Epidermal melanocyte (primary cell): ENCODE results near the gene GHRH.

ENCODE experiments used
- DNase-seq: peaks from one replicate; pipeline ENCODE4 v3.0.0; 2011; ENCODE audit warnings: low spot score; ENCODE audit not compliant: insufficient read length

Gene GHRH, protein sequence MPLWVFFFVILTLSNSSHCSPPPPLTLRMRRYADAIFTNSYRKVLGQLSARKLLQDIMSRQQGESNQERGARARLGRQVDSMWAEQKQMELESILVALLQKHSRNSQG

DNA sequence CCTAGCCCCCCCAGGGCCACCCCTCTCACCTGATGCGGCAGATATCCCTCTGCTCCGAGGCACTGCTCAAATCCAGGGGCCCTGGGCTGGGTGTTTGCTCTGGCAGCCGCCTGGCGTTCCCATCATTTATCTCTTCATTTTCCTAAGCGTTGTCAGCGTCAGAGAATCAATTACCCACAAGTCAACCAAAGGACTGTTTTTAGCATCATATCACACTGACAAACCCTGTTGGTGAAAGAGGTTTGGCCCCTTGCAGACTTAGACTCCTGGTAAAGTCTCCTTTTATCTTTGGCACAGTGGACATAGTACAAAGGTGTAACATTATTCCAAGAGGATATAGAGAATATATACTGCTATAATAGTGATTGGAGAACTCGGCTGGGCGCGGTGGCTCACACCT lies at the start of gene GHRH:
GHRH (minus strand) TSS at position 101 of the 400 bp plus-strand sequence. CDS start 4,925 bp downstream, outside the sequence.
- DNase-seq = no peak

DNA sequence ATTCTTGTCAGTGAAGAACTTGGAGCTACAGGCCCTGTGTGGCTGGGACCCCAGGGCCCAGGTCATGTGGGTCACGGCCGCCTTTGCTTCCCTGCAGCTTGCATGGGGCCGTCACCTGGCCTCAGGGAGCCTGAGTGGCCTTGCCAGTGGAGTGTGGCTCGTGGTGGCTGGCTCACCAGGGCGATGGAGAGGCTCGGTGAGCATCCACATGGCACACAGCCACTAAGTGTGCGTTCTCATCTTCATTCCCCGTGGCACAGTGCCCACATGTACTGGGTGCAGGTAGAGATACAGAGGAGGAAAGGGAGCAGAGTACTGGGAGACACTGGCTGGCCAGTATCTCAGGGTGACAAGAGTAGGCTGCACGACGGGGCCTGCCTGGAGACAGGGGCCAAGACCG lies 49.3 kb upstream of the GHRH start:
- no peak for DNase-seq

DNA sequence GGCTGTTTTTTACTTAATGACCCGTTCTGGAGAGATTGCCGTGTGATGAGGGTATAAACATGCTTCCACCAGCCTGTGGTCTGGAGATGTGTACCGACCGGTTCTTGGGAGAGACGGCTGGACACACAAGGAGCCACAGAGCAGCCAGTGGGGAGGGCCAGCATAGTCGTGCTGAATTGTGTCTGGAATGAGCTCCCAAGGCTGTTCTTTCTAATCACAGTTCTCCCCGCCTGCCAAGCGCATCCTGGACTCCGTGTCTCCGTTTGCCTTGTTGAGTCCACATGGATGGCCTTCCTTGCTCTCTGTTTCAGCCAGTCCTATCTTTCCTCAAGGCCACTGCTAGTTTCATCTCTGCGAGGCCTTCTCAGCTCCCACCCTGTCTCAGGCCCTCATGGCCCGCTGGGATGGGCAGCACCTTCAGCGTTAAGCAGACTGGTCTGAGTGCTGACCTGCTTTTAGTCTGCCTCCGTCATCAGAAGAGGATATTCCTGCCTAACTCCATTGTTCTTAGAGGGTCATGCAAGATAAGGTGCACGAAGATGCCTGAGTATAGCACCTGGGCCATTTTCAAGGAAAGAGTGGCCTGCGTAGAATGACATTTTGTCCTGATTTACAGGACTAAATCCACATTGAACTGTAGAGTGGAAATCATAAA lies 48.4 kb upstream of the GHRH start:
- DNase-seq = no peak

DNA sequence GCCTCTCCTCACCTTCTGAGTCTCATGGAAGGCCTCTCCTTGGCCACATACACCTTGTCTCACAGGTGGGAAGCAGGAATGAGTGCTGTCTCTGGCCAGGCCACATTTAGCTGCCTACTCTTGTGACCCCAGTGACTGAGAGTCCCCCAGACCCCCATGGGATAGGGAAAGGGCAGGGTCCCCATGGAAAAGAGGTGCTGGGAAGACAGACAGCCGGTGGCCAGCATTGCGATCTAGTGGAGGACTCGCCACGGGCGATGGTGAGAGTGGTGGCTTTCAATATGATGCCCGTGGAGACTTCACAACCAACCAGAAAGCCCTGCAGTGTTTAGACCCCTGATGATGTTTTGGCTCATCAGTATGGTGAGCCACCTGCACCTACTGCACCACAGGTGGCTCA lies 47.7 kb upstream of the GHRH start:
- no peak for DNase-seq

DNA sequence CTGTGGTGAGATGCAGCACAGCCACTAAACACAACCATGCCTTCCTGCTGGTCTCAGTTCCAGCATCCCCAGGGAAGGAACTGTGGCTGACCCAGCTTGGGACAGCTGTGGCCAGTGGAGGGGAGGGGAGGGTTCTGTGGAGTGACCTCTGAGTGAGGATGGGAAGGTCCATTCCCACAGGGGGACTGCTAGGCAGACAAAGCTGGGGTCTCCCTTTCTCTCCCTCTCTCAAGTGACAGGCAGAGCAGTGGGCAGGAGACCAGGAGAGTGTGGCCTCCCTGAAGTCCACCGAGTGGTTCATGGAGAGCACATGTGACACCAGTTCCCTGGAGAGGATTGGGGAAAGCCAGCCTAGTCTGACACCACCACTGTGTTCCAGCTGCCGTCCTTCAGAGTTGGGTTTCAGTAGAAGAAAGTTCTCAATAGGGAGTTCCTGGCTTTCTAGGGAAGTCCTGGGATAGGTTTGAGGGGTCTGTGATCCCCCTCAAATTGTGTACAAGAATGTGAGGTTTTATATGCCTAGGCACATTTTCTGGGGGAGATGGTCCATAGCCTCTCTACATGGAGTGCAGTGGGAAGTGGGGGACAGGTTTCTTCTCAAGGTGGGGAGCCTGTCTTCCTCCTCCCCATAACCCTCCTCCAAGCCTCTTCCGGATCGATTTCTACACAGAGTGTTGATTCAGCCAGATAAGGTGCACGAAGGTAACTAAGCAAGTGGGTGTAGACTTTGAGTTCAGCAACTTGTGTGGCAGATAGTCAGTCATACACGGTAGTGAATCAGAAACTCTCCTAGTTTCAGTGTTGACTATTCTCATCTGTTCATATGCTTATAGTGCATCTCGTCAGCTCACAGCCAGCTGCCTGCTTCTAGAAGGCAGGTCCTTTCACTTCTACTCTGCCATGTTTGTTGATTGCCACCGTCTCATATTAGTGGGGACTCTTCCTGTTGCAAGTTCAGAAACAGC lies 46.8 kb upstream of the GHRH start:
- DNase-seq = no peak

DNA sequence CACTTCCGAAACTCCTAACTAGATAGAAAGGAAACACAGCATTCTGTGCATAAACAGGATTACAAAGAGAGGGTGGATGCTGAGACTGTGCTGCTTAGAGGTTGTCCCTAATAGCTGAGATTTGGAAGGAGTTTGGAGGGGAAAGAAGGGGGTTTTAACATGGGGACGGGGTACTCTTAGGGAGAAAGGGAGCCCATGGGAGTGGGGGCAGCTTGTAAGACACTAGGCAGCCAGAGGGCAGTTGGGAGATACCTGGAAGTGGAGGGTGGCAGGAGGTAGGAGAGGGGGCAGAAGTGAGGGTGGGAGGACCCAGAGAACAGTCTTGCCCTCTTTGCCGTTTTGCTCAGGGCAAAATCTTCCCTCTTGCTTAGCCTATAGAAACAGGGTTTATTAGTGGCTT lies 44.2 kb upstream of the GHRH start:
- no peak for DNase-seq

DNA sequence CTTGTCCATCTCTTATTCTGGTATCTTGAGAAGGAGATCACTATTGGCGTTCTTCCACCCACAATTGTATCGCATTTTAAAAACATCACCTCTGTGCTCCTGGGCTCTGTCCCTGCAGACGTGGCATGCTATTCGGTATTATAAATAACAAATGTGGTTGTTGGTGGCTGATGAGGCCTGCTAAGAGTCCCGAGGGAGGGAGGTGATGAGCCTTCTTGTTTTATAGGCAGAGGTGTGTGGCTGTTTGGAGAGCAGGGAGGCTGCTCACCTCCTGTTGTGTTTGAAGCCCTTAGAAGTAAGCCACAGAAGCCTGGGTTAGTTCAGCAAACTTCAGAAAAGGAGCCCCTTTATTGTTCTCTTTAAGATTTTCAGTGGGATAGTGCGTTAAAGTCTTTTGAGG lies 43.5 kb upstream of the GHRH start:
- no peak for DNase-seq

DNA sequence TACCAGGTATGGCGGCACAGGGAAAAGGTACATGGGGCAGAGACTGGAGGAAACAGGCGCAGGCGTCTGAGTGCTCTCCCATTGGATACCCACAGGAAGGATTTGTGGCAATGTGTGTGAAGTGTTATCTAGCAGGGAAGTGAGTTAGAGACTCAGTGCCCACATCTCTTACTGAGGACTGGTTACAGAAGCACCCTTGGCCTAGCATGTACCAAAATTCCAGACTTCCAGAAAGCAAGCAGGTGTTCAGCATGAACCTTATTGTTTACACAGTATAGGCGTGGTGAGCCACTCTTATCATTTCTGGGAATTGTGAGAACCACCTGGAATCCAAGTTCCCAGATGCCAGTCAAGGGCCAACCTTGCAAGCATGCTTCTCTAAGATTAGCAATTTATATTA lies 42.0 kb upstream of the GHRH start:
- no peak for DNase-seq

DNA sequence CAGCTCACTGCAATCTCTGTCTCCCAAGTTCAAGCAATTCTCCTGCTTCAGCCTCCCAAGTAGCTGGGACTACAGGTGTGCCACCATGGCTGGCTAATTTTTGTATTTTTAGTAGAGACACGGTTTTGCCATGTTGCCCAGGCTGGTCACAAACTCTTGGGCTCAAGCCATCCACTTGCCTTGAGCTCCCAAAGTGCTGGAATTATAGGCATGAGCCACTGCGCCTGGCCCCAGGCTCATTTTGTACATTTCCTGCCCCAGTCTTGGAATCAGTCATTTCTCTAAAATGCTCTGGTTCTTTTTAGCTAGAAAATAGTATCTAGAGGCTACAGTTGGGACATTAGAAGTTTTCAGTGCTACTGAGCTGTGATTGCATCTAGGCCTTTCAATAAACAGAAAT lies 41.4 kb upstream of the GHRH start:
- no peak for DNase-seq

DNA sequence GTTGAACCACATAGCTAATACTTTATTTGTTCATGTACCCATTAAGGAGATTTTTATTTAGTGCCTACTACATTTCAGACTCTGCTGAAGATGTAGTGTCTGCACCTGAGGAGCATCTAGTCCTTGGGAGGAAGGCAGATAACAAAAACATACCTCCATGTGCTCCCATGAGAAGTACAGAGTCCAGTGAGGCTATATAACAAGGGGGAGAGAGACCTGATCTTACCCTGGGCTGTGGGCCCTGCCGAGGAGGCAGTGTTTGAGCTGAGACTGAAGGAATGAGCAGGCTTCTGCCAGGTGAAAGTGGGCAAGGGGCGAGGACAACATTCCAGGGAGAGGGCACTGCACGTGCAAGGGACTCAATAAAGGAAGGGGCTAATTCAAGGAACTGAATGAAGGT lies 39.9 kb upstream of the GHRH start:
- DNase-seq = no peak

DNA sequence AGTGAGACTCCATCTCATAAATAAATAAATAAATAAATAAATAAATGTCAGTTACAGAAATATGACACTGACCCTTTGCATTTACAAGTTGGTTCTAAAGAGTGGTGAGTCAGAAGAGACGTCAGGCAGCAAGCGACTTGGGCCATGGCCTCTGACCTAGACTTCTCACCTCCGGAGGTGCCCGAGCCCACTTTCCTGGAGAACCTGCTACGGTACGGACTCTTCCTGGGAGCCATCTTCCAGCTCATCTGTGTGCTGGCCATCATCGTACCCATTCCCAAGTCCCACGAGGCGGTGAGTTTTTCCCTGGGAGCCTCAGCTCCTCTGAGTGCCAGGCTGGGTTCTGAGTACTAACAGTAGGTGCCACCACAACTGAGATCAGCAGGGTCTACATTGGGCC lies 39.5 kb upstream of the GHRH start:
- no peak for DNase-seq

DNA sequence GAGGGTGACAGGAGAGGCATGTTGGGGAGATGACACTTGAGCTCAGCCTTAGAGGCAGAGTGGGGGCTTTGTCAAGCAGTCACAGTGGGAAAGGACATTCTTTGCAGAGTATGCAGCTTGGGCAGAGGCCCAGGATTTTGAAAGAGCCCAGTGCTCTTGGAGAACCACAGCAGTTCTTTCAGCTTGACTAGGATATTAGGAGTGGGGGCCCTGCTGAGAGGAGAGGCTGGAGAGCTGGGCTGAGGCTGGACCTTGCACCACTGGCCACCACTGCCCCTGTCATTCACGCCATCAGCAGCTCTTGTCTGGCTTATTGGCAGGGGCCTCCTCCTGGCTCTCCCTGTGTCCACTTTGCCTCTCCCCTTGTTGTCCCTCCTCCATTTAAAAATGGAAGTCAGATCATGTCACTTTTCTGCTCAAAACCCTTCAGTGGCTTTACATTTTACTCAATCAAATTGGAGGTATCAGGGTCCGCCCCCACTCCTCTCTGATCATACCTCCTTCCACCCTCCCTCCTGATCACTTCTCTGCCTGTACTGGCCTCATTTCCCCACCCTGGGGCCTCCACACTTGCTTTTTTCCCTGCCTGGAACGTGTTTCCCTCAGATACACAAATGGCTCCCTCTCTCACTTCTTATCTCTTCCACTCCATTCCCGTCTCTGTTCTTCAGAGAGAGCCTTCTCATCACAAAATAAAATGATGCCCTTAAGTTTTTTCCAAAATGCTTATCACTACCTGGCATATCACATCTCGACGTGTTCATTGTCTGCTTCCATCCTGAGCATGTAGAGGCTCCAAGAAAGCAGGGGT lies 38.3 kb upstream of the GHRH start:
- DNase-seq = no peak

DNA sequence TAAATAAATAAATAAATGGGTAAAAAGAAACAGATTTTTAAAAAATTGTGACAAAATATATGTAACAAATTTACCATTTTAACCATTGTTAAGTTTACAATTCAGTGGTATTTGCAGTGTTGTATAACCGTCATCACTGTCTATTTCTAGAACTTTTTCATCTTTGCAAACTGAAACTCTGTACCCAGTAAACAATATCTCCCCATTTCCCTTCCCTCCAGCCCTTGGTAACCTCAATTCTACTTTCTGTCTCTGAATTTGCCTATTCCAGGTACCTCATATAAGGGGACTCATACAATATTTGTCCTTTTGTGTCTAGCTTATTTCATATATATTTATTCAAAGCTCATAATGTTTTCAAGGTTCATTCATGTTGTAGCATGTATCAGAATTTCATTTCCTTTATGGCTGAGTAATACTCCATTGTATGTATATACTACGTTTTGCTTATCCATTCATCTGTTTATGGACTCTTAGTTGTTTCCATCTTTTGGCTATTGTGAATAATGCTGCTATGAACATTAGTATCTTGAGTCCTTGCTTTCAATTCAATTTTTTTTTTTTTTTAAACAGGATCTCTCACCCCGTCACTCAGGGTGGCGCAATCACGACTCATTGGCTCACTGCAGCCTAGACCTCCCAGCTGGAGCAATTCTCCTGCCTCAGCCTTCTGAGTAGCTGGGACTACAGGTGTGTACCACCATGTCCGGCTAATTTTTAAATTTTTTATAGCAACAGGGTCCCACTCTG lies 36.8 kb upstream of the GHRH start:
- DNase-seq = no peak

DNA sequence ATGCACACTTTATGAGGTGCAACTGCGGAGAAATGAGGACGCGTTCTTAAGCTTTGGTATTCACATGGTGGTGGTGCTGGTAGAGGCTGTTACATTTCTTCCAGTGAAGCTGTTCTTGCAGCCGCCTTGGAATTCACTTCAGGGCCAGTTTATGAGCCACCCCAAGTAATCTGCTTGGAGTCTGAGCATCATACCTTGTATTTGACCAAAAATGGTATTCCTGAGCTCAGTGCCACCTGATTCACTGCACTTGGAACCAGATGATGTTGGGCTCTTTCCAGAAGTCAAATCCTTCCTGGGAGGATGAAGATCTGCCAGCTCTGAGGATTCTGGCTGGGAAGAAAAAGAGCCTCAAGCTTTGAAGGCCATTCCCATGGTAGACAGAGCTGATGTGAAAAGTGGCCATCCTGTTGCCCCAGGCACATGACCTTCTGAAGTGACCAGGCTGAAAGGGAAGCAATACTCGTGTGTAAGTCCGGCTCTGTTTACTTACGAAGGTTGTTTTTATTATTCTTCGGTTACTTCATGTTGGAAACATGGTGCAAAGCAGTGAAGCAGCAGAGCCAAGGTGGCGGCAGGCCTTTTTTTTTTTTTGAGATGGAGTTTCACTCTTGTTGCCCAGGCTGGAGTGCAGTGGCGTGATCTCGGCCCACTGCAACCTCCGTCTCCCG lies 35.6 kb upstream of the GHRH start:
- DNase-seq = no peak

DNA sequence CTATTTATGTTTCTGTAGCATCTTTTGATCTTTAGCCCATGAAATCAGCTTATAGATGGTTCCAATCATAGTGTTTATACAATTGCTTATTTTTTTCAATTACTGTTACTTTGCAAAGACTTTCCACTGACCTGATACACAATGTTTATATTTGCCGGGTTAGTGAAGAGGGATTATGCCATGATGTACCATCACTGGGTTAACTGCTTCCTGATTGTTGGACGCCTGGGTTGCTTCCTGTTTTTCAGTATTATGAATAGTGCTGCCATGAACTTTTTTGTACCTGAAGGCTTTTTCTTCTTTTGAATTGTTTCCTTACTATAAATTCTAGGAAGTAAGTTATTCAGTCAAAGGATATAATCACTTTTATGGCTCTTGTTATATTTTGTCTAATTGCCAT lies 34.8 kb upstream of the GHRH start:
- DNase-seq = no peak

DNA sequence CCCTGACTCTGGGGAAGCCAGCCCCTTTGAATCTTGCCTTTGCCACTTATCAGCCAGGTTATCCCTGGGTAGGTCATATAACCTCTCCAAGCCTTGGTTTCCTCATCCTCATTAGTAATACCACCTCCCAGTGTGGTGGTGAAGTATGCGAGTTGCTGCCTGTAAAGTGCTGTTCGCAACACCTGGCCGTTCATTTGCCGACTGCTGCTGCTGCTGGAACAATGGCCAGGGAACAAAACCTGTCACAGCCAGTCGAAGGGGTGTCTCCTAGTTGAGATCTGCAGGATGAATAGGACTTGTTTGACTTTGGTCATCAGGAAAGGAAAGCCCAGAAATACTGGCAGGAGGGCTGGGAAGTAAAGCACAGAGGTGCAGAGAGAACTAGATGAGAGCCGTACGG lies 34.0 kb upstream of the GHRH start:
- no peak for DNase-seq

DNA sequence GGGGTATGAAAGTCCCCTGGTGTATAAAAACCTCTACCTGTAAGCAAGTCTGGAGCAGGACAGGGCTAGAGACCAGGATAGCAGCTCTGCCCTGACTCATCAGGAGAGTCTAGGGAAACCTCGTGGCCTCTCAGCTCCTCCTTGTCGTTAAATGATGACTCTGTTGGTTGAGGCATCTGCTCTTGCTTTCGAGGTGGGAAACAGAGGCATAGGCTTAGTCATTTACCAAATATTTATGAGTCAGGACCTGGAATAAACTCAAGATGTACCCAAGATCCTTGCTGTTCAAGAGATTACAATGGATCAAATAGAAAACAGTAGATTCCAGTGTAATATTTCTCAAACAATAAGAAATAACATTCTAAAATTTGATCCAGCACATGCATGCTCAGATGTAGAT lies 33.4 kb upstream of the GHRH start:
- peak; percentile 75 for DNase-seq

DNA sequence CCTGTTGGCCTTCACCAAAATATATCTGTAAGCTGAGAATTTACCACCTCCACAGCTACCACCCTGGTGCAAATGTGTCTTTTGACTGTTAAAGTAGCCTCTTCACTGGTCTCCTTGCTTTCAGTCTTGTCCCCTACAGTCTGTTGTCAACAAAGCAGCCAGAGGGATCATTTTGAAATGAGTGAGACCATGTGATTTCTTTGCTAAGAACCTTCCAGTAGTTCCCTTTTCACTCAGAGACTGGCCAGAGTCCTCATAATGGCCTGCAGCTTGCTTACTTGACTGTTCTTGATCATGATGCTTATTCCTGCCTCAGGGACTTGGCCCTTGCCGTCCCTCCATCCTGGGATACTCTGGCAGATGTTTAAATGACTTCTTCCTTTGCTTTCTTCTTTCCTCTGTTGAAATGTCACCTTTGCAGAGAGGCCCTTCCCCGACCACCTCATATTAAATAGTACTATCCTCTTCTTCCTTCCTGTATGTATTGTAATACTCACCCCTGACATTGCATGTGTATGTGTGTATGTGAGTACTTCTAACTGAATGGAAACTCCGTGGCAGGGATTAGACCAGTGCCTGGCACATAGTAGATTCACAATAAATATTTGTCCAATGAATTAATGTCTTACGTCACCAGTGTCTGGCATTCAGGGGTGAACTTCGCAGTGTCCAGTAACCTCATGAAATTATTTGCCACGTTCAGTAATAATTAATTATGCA lies 32.8 kb upstream of the GHRH start:
- no peak for DNase-seq

DNA sequence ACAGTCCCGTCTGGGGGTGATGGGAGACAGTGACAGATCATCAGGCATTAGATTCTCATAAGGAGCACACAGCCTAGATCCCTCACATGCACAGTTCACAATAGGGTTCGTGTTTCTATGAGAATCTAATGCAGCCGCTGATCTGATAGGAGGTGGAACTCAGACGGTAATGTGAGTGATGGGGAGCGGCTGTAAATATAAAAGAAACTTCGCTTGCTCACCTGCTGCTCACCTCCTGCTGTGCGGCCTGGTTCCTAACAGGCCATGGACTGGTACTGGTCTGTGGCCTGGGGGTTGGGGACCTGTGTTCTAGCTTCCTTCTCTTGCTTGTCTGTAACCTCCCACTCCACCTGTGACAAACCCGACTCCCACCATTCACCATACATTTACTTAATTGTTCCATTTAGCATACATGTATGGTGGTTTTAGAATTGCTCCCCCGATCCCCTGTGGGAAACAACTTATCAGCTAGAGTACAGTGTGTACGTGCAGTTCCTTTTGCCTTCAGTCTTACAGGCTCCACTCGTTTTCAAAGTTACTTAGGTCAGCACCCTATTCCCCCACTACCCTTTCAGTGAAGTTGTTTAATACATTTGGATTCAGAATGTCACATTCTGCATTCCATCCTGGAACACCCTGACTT lies 31.8 kb upstream of the GHRH start:
- DNase-seq = no peak
